ENCODE data around the gene SLC6A9. TPM values are rescaled to one million over a fixed set of nuclear protein-coding genes. Genes with fewer than 3 reads are reported as not detected.
A peak's percentile ranks its signal among the peaks of the same experiment; 100 is the strongest.

The SLC6A9 gene
- total and polyA plus RNA-seq, 2 experiments from 2014 or later: 4.9 to 13.2 TPM

DNA sequence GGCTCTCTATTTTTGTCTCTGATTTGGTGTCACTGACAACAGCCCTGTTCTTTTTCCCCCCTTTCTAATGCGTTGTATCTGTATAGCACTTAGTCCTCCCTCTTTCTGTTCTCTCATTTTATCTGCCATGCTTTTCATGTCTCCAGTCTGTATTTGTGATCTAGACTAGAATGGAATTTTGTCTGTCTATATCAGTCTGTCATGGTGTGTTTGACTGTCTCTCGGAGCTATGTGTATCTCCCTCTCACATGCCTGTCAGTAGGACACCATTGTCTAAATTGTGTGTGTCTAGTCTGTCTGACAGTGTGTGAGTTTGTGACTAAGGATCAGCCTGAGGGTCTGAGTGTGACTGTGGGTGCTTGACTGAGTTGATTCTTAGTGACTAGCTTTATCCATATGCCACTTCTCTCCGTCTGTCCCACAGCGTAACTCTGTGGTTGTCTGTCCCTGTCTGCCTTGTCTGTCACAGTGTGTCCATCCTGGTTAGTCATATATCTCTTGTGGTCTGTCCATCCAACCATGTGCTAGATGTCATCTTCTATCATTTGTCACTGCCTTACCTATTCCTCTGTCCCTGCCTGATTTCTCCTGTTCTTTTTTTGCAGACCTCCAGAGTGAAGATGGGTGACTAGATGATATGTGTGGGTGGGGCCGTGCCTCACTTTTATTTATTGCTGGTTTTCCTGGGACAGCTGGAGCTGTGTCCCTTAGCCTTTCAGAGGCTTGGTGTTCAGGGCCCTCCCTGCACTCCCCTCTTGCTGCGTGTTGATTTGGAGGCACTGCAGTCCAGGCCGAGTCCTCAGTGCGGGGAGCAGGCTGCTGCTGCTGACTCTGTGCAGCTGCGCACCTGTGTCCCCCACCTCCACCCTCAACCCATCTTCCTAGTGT lies 53.6 kb downstream of the SLC6A9 start:
- no peak overlapping the region for H3K27ac ChIP-seq
- H3K4me3 ChIP-seq: no peak overlapping the region
- DNase-seq (ENCODE audit: low read depth in 1 of 2, low spot score in 1 of 2): no peak
- H3K27me3 ChIP-seq: no peaks in the 10 kb centered on the region
- H3K9me3 ChIP-seq (ENCODE audit: low read depth): no peaks in the 10 kb centered on the region
- H3K36me3 ChIP-seq: peaks cover 11% of the 10 kb centered on the region
- H3K4me1 ChIP-seq (ENCODE audit: low read depth): no peaks in the 10 kb centered on the region
- TF ChIP-seq, protein P1, sequence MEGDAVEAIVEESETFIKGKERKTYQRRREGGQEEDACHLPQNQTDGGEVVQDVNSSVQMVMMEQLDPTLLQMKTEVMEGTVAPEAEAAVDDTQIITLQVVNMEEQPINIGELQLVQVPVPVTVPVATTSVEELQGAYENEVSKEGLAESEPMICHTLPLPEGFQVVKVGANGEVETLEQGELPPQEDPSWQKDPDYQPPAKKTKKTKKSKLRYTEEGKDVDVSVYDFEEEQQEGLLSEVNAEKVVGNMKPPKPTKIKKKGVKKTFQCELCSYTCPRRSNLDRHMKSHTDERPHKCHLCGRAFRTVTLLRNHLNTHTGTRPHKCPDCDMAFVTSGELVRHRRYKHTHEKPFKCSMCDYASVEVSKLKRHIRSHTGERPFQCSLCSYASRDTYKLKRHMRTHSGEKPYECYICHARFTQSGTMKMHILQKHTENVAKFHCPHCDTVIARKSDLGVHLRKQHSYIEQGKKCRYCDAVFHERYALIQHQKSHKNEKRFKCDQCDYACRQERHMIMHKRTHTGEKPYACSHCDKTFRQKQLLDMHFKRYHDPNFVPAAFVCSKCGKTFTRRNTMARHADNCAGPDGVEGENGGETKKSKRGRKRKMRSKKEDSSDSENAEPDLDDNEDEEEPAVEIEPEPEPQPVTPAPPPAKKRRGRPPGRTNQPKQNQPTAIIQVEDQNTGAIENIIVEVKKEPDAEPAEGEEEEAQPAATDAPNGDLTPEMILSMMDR (IDR thresholded peaks at IDR 0.05; ENCODE audit: low read depth, low read length): no peak

DNA sequence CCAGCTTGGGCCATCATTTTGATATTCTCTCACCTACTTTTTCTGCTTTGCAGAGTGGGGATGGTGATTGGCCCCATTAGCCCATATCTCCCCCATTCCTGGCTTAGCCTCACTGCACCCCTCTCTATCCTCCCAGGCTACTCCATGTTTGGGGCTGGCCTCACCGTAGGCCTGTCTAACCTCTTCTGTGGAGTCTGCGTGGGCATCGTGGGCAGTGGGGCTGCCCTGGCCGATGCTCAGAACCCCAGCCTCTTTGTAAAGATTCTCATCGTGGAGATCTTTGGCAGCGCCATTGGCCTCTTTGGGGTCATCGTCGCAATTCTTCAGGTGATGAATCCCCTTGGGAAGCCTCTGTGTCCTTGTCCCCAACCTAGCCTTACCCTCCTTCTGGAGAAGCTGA lies 54.4 kb downstream of the SLC6A9 start:
- Histone ChIP-seq H3K9me3 (ENCODE audit: low read depth) (no peaks in the 10 kb centered on the region), H3K4me1 (ENCODE audit: low read depth) (no peaks in the 10 kb centered on the region), H3K27ac (no peak overlapping the region), H3K4me3 (no peak overlapping the region), H3K27me3 (no peaks in the 10 kb centered on the region), H3K36me3 (peaks cover 11% of the 10 kb centered on the region)
- no peak for DNase-seq (ENCODE audit: low read depth in 1 of 2, low spot score in 1 of 2)
- TF ChIP-seq, protein P1 (IDR thresholded peaks at IDR 0.05; ENCODE audit: low read depth, low read length): no peak

- H3K27ac ChIP-seq: no peak overlapping the region
- peak overlapping the region; percentile 62 for H3K4me3 ChIP-seq
- no peak for DNase-seq (ENCODE audit: low read depth in 1 of 2, low spot score in 1 of 2)
- no peaks in the 10 kb centered on the region for H3K27me3 ChIP-seq
- no peaks in the 10 kb centered on the region for H3K4me1 ChIP-seq (ENCODE audit: low read depth)
- TF ChIP-seq, protein P1 (IDR thresholded peaks at IDR 0.05; ENCODE audit: low read depth, low read length): no peak
- peaks cover 11% of the 10 kb centered on the region for H3K36me3 ChIP-seq
- no peaks in the 10 kb centered on the region for H3K9me3 ChIP-seq (ENCODE audit: low read depth)
Observed at GRCh38 chr1:43976045-43976444, 55.2 kb downstream of the SLC6A9 start.

- peak; percentile 30 to 46 for DNase-seq (ENCODE audit: low read depth in 1 of 2, low spot score in 1 of 2)
- Histone ChIP-seq H3K4me1 (ENCODE audit: low read depth) (peaks cover 2% of the 10 kb centered on the region), H3K4me3 (peak overlapping the region; percentile 62), H3K9me3 (ENCODE audit: low read depth) (no peaks in the 10 kb centered on the region), H3K27ac (peak overlapping the region; percentile 79), H3K36me3 (peaks cover 11% of the 10 kb centered on the region), H3K27me3 (no peaks in the 10 kb centered on the region)
- TF ChIP-seq, protein P1 (IDR thresholded peaks at IDR 0.05; ENCODE audit: low read depth, low read length): no peak
Observed at GRCh38 chr1:43975249-43975961, 55.9 kb downstream of the SLC6A9 start.

DNA sequence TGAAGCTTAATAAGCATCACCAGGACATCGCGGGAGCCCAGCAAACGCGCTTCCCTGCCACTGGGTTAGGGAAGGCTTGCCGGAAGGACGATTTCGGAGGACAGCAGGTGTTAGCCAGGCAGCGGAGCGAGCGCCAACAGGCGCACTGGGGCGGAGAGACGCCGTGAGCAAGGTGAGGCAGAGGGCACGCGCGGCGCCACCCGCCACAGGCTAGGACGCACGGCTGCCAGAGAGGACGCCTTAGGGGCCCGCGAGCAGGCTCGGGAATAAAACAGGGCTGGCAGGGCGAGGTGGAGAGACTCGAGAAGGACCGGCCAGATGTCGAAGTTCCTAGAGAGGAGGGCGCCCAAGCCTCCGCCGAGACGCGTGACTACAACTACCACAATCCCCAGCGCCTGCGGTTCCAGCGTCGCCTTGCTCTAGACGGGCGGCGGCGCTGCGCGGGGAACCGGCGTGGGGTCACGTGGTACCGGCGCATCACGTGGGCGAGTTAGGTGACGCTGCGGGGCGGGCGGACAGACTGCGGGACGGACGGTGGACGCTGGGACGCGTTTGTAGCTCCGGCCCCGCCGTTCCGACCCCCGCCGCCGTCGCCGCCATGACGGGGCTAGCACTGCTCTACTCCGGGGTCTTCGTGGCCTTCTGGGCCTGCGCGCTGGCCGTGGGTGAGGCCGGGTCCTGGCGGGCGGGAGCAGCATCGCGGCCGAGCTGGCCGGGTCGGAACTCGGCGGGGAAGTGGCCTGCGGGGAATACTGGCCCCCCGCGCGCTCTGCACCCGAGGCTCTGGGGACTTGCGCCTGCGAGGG lies 56.6 kb downstream of the SLC6A9 start, which contains the start of gene ATP6V0B:
TSS of gene ATP6V0B (plus strand) at position 518 of the 806 bp plus-strand sequence. CDS start at position 599, 81 bp downstream.
- TF ChIP-seq, protein P1 (IDR thresholded peaks at IDR 0.05; ENCODE audit: low read depth, low read length): peak; percentile 22
- Histone ChIP-seq H3K4me1 (ENCODE audit: low read depth) (peaks cover 3% of the 10 kb centered on the region), H3K27ac (peak within 1 kb of the TSS; percentile 79), H3K9me3 (ENCODE audit: low read depth) (no peaks in the 10 kb centered on the region), H3K27me3 (no peaks in the 10 kb centered on the region), H3K4me3 (peak within 1 kb of the TSS; percentile 62), H3K36me3 (peaks cover 11% of the 10 kb centered on the region)
- peak; percentile 96 to 97 for DNase-seq (ENCODE audit: low read depth in 1 of 2, low spot score in 1 of 2)

All from cardiac muscle cell (in vitro differentiated cells and primary cell).